ENCODE results near the gene TLX1.

TLX1 gene

DNA sequence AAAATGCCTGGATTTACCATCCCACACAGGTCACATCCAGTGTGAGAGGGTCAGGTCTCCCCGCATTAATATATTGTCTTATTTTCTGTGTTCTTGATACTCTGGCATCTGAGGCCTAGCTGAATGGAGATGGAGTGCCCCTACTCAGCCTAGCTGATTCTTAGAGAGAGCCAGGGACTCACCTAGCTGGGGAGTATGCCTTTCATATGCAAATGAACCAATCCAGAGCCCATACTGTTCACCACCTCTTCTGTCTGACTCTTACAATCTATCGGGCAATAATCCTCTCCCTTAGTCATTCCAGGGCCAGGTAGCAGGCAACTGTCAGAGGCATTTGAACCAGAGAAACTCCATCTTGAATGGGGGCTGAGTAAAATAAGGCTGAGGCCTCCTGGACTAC lies 51.8 kb downstream of the TLX1 start:
- no peak for ATAC-seq
- Mint-ChIP-seq H3K27me3 (peaks cover 10% of the 10 kb centered on the region), H3K36me3 (no peaks in the 10 kb centered on the region), H3K9me3 (no peaks in the 10 kb centered on the region), H3K4me1 (no peaks in the 10 kb centered on the region), H3K4me3 (no peak overlapping the region), H3K27ac (no peak overlapping the region)

- H3K4me1 Mint-ChIP-seq = no peaks in the 10 kb centered on the region
- no peak overlapping the region for H3K27ac Mint-ChIP-seq
- H3K36me3 Mint-ChIP-seq = no peaks in the 10 kb centered on the region
- H3K9me3 Mint-ChIP-seq = no peaks in the 10 kb centered on the region
- ATAC-seq = no peak
- H3K27me3 Mint-ChIP-seq = peaks cover 3% of the 10 kb centered on the region
- no peak overlapping the region for H3K4me3 Mint-ChIP-seq
Observed at GRCh38 chr10:101183458-101184183, 52.5 kb downstream of the TLX1 start.
